K562 (cell line): ENCODE data around the gene CHCHD5. TPM values are rescaled to one million over a fixed set of nuclear protein-coding genes. Genes with fewer than 3 reads are reported as not detected.

ENCODE experiments used
- ATAC-seq: fragments of 200-7000 bp; cut with Tn5 transposase; 3 replicates; pipeline ENCODE4 v1.9.1; 2020; ENCODE audit warnings: moderate library complexity
- BruUV-seq: library from RNA; stranded (reverse); fragments of 400-500 nt; replicated peaks from 2 replicates; lab custom pipeline; 2021; lab: Mats Ljungman, UMichigan
- CTCF ChIA-PET: fragments of 300-600 bp; formaldehyde crosslinking; extraction: SDS; loops from one replicate; lab custom pipeline; 2021; ENCODE audit warnings: low intra/inter-chr PET ratio; lab: Yijun Ruan, JAX
- POLR2A ChIA-PET: fragments of 300-600, 350-650 bp; sonication (Branson Sonifier 250); formaldehyde crosslinking; extraction: SDS; loops from one replicate; lab custom pipeline; 2021; ENCODE audit warnings: antibody characterized with exemption, inconsistent platforms; lab: Yijun Ruan, JAX
- DNase-seq, 4 experiments: peaks; one replicate each; pipeline versions ENCODE4 v3.0.0 to v3.0.0-alpha.2; 2011 to 2018; ENCODE audit warnings: low spot score in 3 of 4, mixed read lengths in 3 of 4; ENCODE audit errors: extremely low read depth in 1 of 4
- FAIRE-seq: peaks from 2 replicates; lab custom pipeline; 2011; peaks lifted over from hg19 to GRCh38; lab: Jason Lieb, UNC
- H2AFZ ChIP-seq: 2 replicates; pipeline ENCODE4 v1.6.0; 2011; ENCODE audit warnings: low read depth, low read length, control low read depth, inconsistent platforms
- H3K27ac ChIP-seq: fragments of 200-600 bp; 3 replicates; pipeline ENCODE4 v1.8.0; 2011; ENCODE audit warnings: low read depth, mild to moderate bottlenecking, control low read depth, inconsistent platforms, low read length, moderate library complexity, mixed read lengths; ENCODE audit errors: extremely low read depth
- H3K27me3 ChIP-seq, 2 experiments: fragments of 300-600 bp in 1 of 2; 2 replicates in 1 of 2; 3 replicates in 1 of 2; pipeline versions ENCODE4 v1.6.0 to v1.8.0; 2011; ENCODE audit warnings: inconsistent platforms in 2 of 2, low read length in 2 of 2, mild to moderate bottlenecking in 1 of 2, mixed read lengths in 1 of 2, moderate library complexity in 1 of 2; ENCODE audit not compliant: control insufficient read depth in 2 of 2, insufficient read depth in 2 of 2
- H3K36me3 ChIP-seq: fragments of 300-600 bp; 3 replicates; pipeline ENCODE4 v1.8.0; 2011; ENCODE audit warnings: mild to moderate bottlenecking, low read length, inconsistent platforms; ENCODE audit not compliant: control insufficient read depth, insufficient read depth
- H3K4me1 ChIP-seq, 2 experiments: fragments of 200-600 bp in 1 of 2; replicated peaks in 1 of 2; 2 replicates in 1 of 2; 3 replicates in 1 of 2; pipeline versions ENCODE4 v1.5.1 to v1.8.0; 2011; ENCODE audit warnings: inconsistent platforms in 2 of 2, low read length in 2 of 2, mild to moderate bottlenecking in 1 of 2, mixed read lengths in 1 of 2, moderate library complexity in 1 of 2; ENCODE audit not compliant: control insufficient read depth in 2 of 2, insufficient read depth in 2 of 2
- H3K4me2 ChIP-seq: 2 replicates; pipeline ENCODE4 v1.6.1; 2011; ENCODE audit warnings: low read length, control low read depth, inconsistent platforms, mixed read lengths; ENCODE audit not compliant: insufficient read depth
- H3K4me3 ChIP-seq: fragments of 200-600 bp; sonication (generic), shearing (Covaris generic); 2 replicates; pipeline ENCODE4 v1.5.1; 2016; ENCODE audit warnings: control low read depth, inconsistent platforms
- H3K79me2 ChIP-seq: fragments of 200-600 bp; 3 replicates; pipeline ENCODE4 v1.8.0; 2011; ENCODE audit warnings: low read length, inconsistent platforms; ENCODE audit not compliant: control insufficient read depth, insufficient read depth
- H3K9ac ChIP-seq, 2 experiments: 2 replicates each; pipeline versions ENCODE4 v1.6.0 to v1.6.1; 2011; ENCODE audit warnings: low read depth in 2 of 2, low read length in 2 of 2, control low read depth in 1 of 2, inconsistent platforms in 1 of 2, mild to moderate bottlenecking in 1 of 2, mixed read lengths in 1 of 2; ENCODE audit not compliant: insufficient read depth in 1 of 2
- H3K9me1 ChIP-seq: one replicate; pipeline ENCODE4 v1.6.0; 2011; ENCODE audit warnings: inconsistent platforms, mild to moderate bottlenecking, low read length, moderate library complexity; ENCODE audit not compliant: control insufficient read depth, insufficient read depth
- H3K9me3 ChIP-seq: replicated peaks from 2 replicates; pipeline ENCODE4 v1.5.1; 2011; ENCODE audit warnings: low read depth, low read length, inconsistent platforms; ENCODE audit not compliant: control insufficient read depth, insufficient read depth
- H4K20me1 ChIP-seq: replicated peaks from 2 replicates; pipeline ENCODE4 v1.6.1; 2011; ENCODE audit warnings: low read length, inconsistent platforms, mixed read lengths; ENCODE audit not compliant: control insufficient read depth, insufficient read depth
- HNRNPL ChIP-seq: fragments of 200-400 bp; formaldehyde crosslinking; IDR thresholded peaks from 2 replicates; pipeline ENCODE4 v1.6.1; 2017; ENCODE audit warnings: low read depth, mild to moderate bottlenecking, low read length
- MCM5 ChIP-seq: fragments of 450-650 bp; IDR thresholded peaks from 2 replicates; pipeline ENCODE4 v1.6.1; 2016; ENCODE audit warnings: low read depth
- TFE3 ChIP-seq: fragments of 450-650 bp; formaldehyde crosslinking; IDR thresholded peaks from 2 replicates; pipeline ENCODE4 v1.4.0; 2020; ENCODE audit warnings: mild to moderate bottlenecking, mixed read lengths
- WGBS: fragments of 100-300 bp; shearing (Covaris generic); methylation state at CpG from one replicate; pipeline ENCODE4 v1.1.6; 2016; ENCODE audit warnings: low coverage, mixed read lengths; ENCODE audit not compliant: insufficient coverage; ENCODE audit errors: missing lambda C conversion rate; 5-methylcytosine and 5-hydroxymethylcytosine counted together
- in situ Hi-C: fragments of 300-500 bp; cut with MboI; formaldehyde crosslinking; loops from 4 replicates; pipeline ENCODE4 v1.15.0; 2018; ENCODE audit warnings: inconsistent platforms, mixed read lengths
- intact Hi-C: fragments of 100-400 bp; cut with micrococcal nuclease; formaldehyde crosslinking; loops from 2 replicates; pipeline ENCODE4 v1.14.2; 2022
- polyA plus RNA-seq, 8 experiments: library from polyadenylated mRNA; depleted of rRNA in 4 of 8; stranded (reverse) in 5 of 8; unstranded in 3 of 8; fragments of >200 nt; fragmentation: Nextera tagmentation in 2 of 8; fragmentation: Illumina TruSeq in 1 of 8; extraction: Ambion mirVana in 2 of 8; extraction: Trizol in 1 of 8; gene quantifications; 2 replicates each; pipeline versions ENCODE4 v1.2.1 to v1.2.3, GENCODE V29; 2011 to 2014; ENCODE audit warnings: inconsistent platforms in 1 of 8, missing spikeins in 1 of 8
- total RNA-seq, 7 experiments: library from RNA; depleted of rRNA in 6 of 7; stranded (reverse); fragments of >200 nt in 6 of 7; fragmentation: Illumina TruSeq in 2 of 7; extraction: Trizol in 2 of 7; gene quantifications; 2 replicates each; pipeline versions ENCODE4 v1.2.1 to v1.2.3, GENCODE V29; 2011 to 2021; ENCODE audit warnings: low replicate concordance in 1 of 7

CHCHD5 gene
- total and polyA plus RNA-seq, 9 of the 15 experiments (the other 6 are each of a cell fraction or from before 2014, with no cell fraction given): 7.4 to 79.3 (median 33.4) TPM

GRCh38 chr2:112634874-112635157 lies 50.4 kb downstream of the CHCHD5 start:
- Histone ChIP-seq H4K20me1 (no peaks in the 10 kb centered on the region), H3K9me1 (no peaks in the 10 kb centered on the region), H3K9me3 (no peaks in the 10 kb centered on the region), H3K4me2 (no peak overlapping the region), H3K27ac (no peak overlapping the region), H3K4me1 (peaks cover 12 to 24% of the 10 kb centered on the region in 2 experiments), H3K36me3 (no peaks in the 10 kb centered on the region), H2AFZ (no peak overlapping the region), H3K4me3 (no peak overlapping the region), H3K9ac (no peak overlapping the region; a peak in 1 of 4 replicates), H3K79me2 (no peaks in the 10 kb centered on the region), H3K27me3 (no peaks in the 10 kb centered on the region)
- BruUV-seq: no TSS peak
- in situ Hi-C loops (no loop called here), intact Hi-C loops (no loop called here)
- no peak for TF ChIP-seq HNRNPL
- TF ChIP-seq TFE3: no peak
- no peak for TF ChIP-seq MCM5
- no peak for DNase-seq
- 65% methylated on average over 6 of the region's 6 CpGs for WGBS
- no peak for ATAC-seq
- POLR2A ChIA-PET: interaction anchor here (7.5 kb wide), 1 partner anchor 10 kb away, joined by 84 read pairs; the partner anchor contains the start of gene SLC20A1
- CTCF ChIA-PET: no interaction called here
- no peak for FAIRE-seq
